Transverse colon (tissue), 3 donors: Measurements from ENCODE around the gene USO1.

Source experiments
- CTCF ChIP-seq, 5 experiments: fragments of 200-600 bp in 3 of 5; fragments of 450-650 bp in 2 of 5; sonication (generic) in 3 of 5; IDR thresholded peaks; 1 replicate in 2 of 5; 2 replicates in 3 of 5; pipeline ENCODE4 v1.5.1; 2016 to 2017; ENCODE audit warnings: antibody characterized with exemption in 5 of 5, inconsistent platforms in 3 of 5, mild to moderate bottlenecking in 2 of 5, moderate library complexity in 1 of 5
- POLR2A ChIP-seq: fragments of 450-650 bp; IDR thresholded peaks from one replicate; pipeline ENCODE4 v1.6.1; 2016; ENCODE audit warnings: antibody characterized with exemption, mild to moderate bottlenecking, moderate library complexity

DNA sequence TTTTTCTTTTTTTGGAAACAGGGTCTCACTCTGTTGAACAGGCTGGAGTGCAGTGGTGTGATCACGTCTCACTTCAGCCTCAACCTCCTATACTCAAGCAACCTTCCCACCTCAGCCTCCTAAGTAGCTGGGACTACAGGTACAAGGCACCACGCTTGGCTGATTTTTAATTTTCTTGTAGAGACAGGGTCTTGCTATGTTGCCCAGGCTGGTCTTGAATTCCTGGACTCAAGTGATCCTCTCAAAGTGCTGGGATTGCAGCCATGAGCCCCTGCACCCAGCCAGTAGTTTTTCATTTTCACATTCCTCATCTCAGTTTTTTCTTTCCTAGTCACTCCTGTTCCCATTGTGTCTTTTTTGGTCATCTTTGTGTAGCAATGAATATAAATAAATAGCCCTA is 11.1 kb downstream of the USO1 start:
- TF ChIP-seq POLR2A = no peak
- TF ChIP-seq CTCF (IDR thresholded peaks at IDR 0.05) = no peak
